Esophagus squamous epithelium (tissue), 5 donors: ENCODE measurements around the gene CCDC87. TPM values are rescaled to one million over a fixed set of nuclear protein-coding genes. Genes with fewer than 3 reads are reported as not detected.

Experiments
- DNase-seq: peaks from one replicate; lab custom pipeline; 2025; lab: John Stamatoyannopoulos, UW
- H3K27ac ChIP-seq, 4 donors: fragments of 200-600 bp; sonication (generic); one replicate each; pipeline ENCODE4 v1.5.1; 2016 to 2019; ENCODE audit warnings: mild to moderate bottlenecking in 1 of 4
- H3K27me3 ChIP-seq, 4 donors: fragments of 200-600 bp; sonication (generic); 1 replicate in 3 of 4; 2 replicates in 1 of 4; pipeline versions ENCODE4 v1.5.1 to v1.6.0; 2017 to 2021; ENCODE audit warnings: antibody characterized with exemption in 1 of 4
- H3K36me3 ChIP-seq, 3 donors: fragments of 200-600 bp; sonication (generic); one replicate each; pipeline ENCODE4 v1.5.1; 2016 to 2019
- H3K4me1 ChIP-seq, 3 donors: fragments of 200-600 bp; sonication (generic); one replicate each; pipeline ENCODE4 v1.5.1; 2017 to 2019
- H3K4me3 ChIP-seq, 4 donors: fragments of 200-600 bp; sonication (generic); 1 replicate in 3 of 4; 2 replicates in 1 of 4; pipeline ENCODE4 v1.5.1; 2016 to 2019; ENCODE audit warnings: mild to moderate bottlenecking in 2 of 4, moderate library complexity in 1 of 4
- H3K9me3 ChIP-seq, 3 donors: fragments of 200-600 bp; sonication (generic); one replicate each; pipeline ENCODE4 v1.5.1; 2016 to 2019
- POLR2A ChIP-seq, 4 donors: fragments of 450-650 bp; IDR thresholded peaks; one replicate each; pipeline ENCODE4 v1.6.1; 2017; ENCODE audit warnings: antibody characterized with exemption in 4 of 4, mild to moderate bottlenecking in 4 of 4, moderate library complexity in 3 of 4
- WGBS, 2 donors: methylation state at CpG; one replicate each; pipeline ENCODE4 v1.1.5; 2018; 5-methylcytosine and 5-hydroxymethylcytosine counted together
- intact Hi-C: fragments of 100-400 bp; cut with DNase I; formaldehyde crosslinking; loops from one replicate; pipeline ENCODE4 v1.15.0; 2022
- total RNA-seq, 4 donors: library from RNA; depleted of rRNA; stranded (reverse); fragments of >200 nt; gene quantifications; one replicate each; pipeline ENCODE4 v1.1.0, GENCODE V29; 2016
- TF ChIP-seq, protein P1 (sequence below), 6 experiments: fragments of 450-650 bp in 4 of 6; fragments of 200-600 bp in 2 of 6; sonication (generic) in 2 of 6; IDR thresholded peaks; one replicate each; pipeline ENCODE4 v1.5.1; 2016 to 2019; ENCODE audit warnings: antibody characterized with exemption in 6 of 6, mild to moderate bottlenecking in 4 of 6, moderate library complexity in 4 of 6
- donor health status: DM: yes; HTN: yes; CAD: no.

CCDC87 gene
- total RNA-seq, 4 donors from 2014 or later = 0.09 to 0.40 (median 0.21) TPM

DNA sequence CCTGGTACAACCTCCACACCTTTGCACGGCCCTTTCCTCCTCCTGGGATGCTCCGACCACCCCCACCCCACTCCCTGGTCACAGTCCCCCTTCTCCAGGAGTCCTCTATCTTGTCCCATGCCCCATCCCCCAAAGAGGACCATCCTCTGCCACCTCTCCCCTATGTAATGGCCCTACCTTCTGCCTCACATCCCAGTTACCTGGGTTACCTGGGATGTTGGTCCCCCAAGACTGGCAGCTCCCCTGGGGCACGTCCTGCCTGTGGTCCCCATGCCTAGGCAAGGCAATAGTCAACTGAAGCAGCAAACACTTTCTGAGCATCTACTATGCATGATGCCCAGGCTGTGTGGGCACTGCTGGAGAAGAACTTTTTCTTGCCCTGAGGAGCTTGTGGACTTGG is 37.4 kb downstream of the CCDC87 start:
- WGBS, 2 donors = 51 to 67% methylated on average over 3 of the region's 3 CpGs
- Histone ChIP-seq H3K4me1 (peaks cover 7 to 11% (median 7%) of the 10 kb centered on the region in 3 donors), H3K4me3 (no peak overlapping the region), H3K36me3 (no peaks in the 10 kb centered on the region), H3K9me3 (no peaks in the 10 kb centered on the region), H3K27me3 (peaks cover 0 to 42% (median 0%) of the 10 kb centered on the region in 4 donors), H3K27ac (no peak overlapping the region)
- intact Hi-C loops = no loop called here
- DNase-seq = no peak
- TF ChIP-seq, protein P1, sequence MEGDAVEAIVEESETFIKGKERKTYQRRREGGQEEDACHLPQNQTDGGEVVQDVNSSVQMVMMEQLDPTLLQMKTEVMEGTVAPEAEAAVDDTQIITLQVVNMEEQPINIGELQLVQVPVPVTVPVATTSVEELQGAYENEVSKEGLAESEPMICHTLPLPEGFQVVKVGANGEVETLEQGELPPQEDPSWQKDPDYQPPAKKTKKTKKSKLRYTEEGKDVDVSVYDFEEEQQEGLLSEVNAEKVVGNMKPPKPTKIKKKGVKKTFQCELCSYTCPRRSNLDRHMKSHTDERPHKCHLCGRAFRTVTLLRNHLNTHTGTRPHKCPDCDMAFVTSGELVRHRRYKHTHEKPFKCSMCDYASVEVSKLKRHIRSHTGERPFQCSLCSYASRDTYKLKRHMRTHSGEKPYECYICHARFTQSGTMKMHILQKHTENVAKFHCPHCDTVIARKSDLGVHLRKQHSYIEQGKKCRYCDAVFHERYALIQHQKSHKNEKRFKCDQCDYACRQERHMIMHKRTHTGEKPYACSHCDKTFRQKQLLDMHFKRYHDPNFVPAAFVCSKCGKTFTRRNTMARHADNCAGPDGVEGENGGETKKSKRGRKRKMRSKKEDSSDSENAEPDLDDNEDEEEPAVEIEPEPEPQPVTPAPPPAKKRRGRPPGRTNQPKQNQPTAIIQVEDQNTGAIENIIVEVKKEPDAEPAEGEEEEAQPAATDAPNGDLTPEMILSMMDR (IDR thresholded peaks at IDR 0.05) = no peak
- no peak for TF ChIP-seq POLR2A (IDR thresholded peaks at IDR 0.05)

- Histone ChIP-seq H3K27ac (no peak overlapping the region), H3K36me3 (no peaks in the 10 kb centered on the region), H3K9me3 (no peaks in the 10 kb centered on the region), H3K4me3 (no peak overlapping the region), H3K27me3 (peaks cover 0 to 42% (median 0%) of the 10 kb centered on the region in 4 donors), H3K4me1 (peaks cover 7 to 10% (median 7%) of the 10 kb centered on the region in 3 donors)
- TF ChIP-seq, protein P1 (IDR thresholded peaks at IDR 0.05) = no peak
- no peak for TF ChIP-seq POLR2A (IDR thresholded peaks at IDR 0.05)
- WGBS, 2 donors = 70 to 72% methylated on average over 5 of the region's 5 CpGs
- intact Hi-C loops = no loop called here
- DNase-seq = no peak
Observed at GRCh38 chr11:66554602-66555001, 38.3 kb downstream of the CCDC87 start.

- no peaks in the 10 kb centered on the region for H3K9me3 ChIP-seq
- intact Hi-C loops = no loop called here
- no peak overlapping the region for H3K27ac ChIP-seq
- no peak overlapping the region for H3K4me3 ChIP-seq
- peaks cover 0 to 8% (median 0%) of the 10 kb centered on the region in 4 donors for H3K27me3 ChIP-seq
- H3K4me1 ChIP-seq = peaks cover 0 to 13% (median 7%) of the 10 kb centered on the region in 3 donors
- no peaks in the 10 kb centered on the region for H3K36me3 ChIP-seq
- 63 to 73% methylated on average over 2 to 3 of the region's 4 CpGs for WGBS, 2 donors
- TF ChIP-seq, protein P1 (IDR thresholded peaks at IDR 0.05) = no peak
- TF ChIP-seq POLR2A (IDR thresholded peaks at IDR 0.05) = no peak
- no peak for DNase-seq
Observed at GRCh38 chr11:66550887-66551286, 42.0 kb downstream of the CCDC87 start.

DNA sequence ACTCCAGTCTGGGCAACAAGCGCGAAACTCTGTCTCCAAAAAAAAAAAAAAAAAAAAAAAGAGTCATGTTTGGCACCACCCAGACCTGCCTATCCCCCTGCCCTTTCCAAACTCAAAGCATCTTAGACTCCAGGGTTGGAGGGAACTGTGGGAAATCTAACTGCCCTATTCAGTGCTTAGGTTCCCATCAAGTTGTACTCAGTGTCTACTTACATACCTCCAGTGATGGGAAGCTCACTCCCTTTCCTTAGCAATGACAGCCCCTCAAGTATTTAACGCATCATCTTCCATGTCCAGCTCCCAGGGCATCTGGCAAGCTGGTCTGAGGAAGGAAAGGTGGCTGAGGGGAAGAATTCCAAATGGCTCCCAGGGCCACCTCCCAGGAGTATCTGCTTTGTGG is 43.2 kb downstream of the CCDC87 start:
- Histone ChIP-seq H3K27me3 (no peaks in the 10 kb centered on the region), H3K9me3 (no peaks in the 10 kb centered on the region), H3K4me3 (no peak overlapping the region), H3K36me3 (no peaks in the 10 kb centered on the region), H3K27ac (no peak overlapping the region), H3K4me1 (peaks cover 7 to 23% (median 14%) of the 10 kb centered on the region in 3 donors)
- intact Hi-C loops = no loop called here
- DNase-seq = no peak
- TF ChIP-seq, protein P1 (IDR thresholded peaks at IDR 0.05) = no peak
- no peak for TF ChIP-seq POLR2A (IDR thresholded peaks at IDR 0.05)
- 89 to 92% methylated on average over 3 of the region's 3 CpGs for WGBS, 2 donors

DNA sequence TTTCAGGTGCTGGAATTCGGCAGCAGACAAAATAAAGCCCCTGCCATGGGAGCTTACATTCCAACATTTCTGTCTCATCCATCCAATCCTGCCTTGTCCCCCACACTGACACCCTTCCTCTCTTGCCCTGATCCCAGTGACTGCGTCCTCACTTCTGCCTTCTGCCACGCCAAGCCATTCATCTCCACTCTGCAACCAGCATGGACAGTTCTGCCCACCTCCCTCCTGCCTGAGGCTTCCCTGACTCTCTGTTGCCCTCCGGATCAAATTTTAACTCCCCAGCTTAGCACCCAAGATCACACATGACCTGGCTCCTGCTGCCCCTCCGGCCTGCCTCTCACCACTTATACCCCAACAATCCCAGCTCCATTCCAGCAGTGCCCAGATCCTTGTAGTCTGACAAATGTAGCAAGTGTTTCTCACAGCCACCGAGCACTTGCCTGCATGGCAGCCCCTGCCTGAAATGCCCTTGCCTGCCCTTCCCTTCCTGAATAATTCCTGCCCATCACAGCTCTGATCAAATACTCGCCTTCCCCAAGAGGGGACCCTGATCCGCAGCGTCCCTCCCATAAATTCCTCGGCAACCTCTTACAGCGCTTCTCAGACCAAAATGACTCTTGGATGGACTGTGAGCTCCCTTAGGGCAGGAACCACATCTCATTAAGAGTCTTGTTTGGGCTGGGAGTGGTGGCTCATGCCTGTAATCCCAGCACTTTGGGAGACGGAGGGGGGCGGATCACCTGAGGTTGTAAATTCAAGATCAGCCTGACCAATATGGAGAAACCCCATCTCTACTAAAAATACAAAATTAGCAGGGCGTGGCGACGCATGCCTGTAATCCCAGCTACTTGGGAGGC is 43.9 kb downstream of the CCDC87 start:
- intact Hi-C loops = no loop called here
- Histone ChIP-seq H3K27ac (no peak overlapping the region), H3K4me1 (peaks cover 7 to 30% (median 20%) of the 10 kb centered on the region in 3 donors), H3K9me3 (no peaks in the 10 kb centered on the region), H3K4me3 (no peak overlapping the region), H3K36me3 (no peaks in the 10 kb centered on the region), H3K27me3 (no peaks in the 10 kb centered on the region)
- WGBS, 2 donors = 41 to 50% methylated on average over 10 to 14 of the region's 16 CpGs
- TF ChIP-seq, protein P1 (IDR thresholded peaks at IDR 0.05) = no peak
- TF ChIP-seq POLR2A (IDR thresholded peaks at IDR 0.05) = no peak
- no peak for DNase-seq
